Activated naive CD4-positive, alpha-beta T cell treated with anti-CD3 and anti-CD28 coated beads, Interleukin-2, amount 50 U/mL, for 72 hours (primary cell): Measurements from ENCODE around the gene MRPL34. TPM values are rescaled to one million over a fixed set of nuclear protein-coding genes. Genes with fewer than 3 reads are reported as not detected.
"Not testable (repeated sequence)": the region's sequence is repeated elsewhere in the genome, so short reads cannot be mapped to it uniquely, and the experiment has no call there.

Source experiments
- ATAC-seq, 2 donors: fragments of 150-1000 bp; cut with Tn5 transposase; 2 replicates each; pipeline ENCODE4 v1.10.0; 2021; ENCODE audit warnings: mild to moderate bottlenecking in 2 of 2, moderate library complexity in 2 of 2
- DNase-seq, 2 donors: peaks; one replicate each; pipeline ENCODE4 v3.0.0; 2021 to 2022; ENCODE audit warnings: low spot score in 2 of 2
- H3K27ac Mint-ChIP-seq, 2 donors: one replicate each; pipeline ENCODE4 v1.8.0; 2022; ENCODE audit warnings: mild to moderate bottlenecking in 2 of 2, mixed read lengths in 2 of 2
- H3K36me3 Mint-ChIP-seq, 2 donors: one replicate each; pipeline ENCODE4 v1.8.0; 2022; ENCODE audit warnings: mixed read lengths in 2 of 2
- H3K9me3 Mint-ChIP-seq, 2 donors: one replicate each; pipeline ENCODE4 v1.8.0; 2022; ENCODE audit warnings: mixed read lengths in 2 of 2
- total RNA-seq, 2 donors: library from RNA; stranded (reverse); gene quantifications; one replicate each; pipeline ENCODE4 v1.2.3, GENCODE V29; 2022

The MRPL34 gene
- total RNA-seq, 2 donors from 2014 or later, result 70.2 to 100 TPM

GRCh38 chr19:17281391-17282304 is 24.0 kb upstream of the MRPL34 start, which contains the start of gene ANKLE1:
Gene ANKLE1 (plus strand): TSS chr19:17281901. CDS start chr19:17281921, 20 bp downstream.
- H3K36me3 Mint-ChIP-seq, result no peaks in the 10 kb centered on the region
- no peaks in the 10 kb centered on the region for H3K9me3 Mint-ChIP-seq
- H3K27ac Mint-ChIP-seq, result peak within 1 kb of the TSS; percentile 57 to 68
- ATAC-seq (peak; percentile 30 to 48), DNase-seq (peak in 1 of 2 donors; percentile 56)

DNA sequence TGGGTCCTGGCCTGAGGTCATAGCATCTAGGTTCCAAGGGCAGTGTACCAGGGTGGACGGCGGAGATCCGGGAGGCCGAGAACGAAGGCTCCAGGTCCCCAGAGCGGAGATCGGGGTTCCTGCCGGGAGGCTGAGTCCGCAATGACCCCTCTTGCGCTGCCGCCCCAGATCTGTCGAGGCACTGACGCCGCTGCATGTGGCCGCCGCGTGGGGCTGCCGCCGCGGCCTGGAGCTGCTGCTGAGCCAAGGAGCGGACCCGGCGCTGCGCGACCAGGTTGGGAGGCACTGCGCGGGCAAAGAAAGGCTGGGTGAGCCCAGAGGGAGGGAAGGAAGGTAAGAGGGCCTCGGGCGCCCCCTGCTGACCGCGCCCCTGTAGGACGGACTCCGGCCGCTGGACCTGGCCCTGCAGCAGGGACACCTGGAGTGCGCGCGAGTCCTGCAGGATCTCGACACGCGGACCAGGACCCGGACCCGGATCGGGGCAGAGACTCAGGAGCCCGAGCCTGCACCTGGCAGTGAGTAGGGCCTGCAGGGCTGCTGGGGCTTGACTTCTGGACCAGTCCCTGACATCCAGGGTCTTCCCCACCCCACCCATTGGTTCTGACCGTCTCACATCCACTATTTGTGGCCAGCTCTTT is 23.1 kb upstream of the MRPL34 start:
- ATAC-seq, result peak; percentile 93
- H3K36me3 Mint-ChIP-seq, result no peaks in the 10 kb centered on the region

GRCh38 chr19:17283504-17283996 is 22.1 kb upstream of the MRPL34 start:
- no peak overlapping the region for H3K27ac Mint-ChIP-seq
- H3K9me3 Mint-ChIP-seq, result no peaks in the 10 kb centered on the region
- ATAC-seq (no peak), DNase-seq (no peak)
- no peaks in the 10 kb centered on the region for H3K36me3 Mint-ChIP-seq

More for the DNA sequence above, 23.1 kb upstream of the MRPL34 start:
- peak overlapping the region; percentile 55 to 57 for H3K27ac Mint-ChIP-seq
- H3K9me3 Mint-ChIP-seq, result no peaks in the 10 kb centered on the region
- peak; percentile 84 to 88 for DNase-seq

- Mint-ChIP-seq H3K36me3 (no peaks in the 10 kb centered on the region), H3K9me3 (no peaks in the 10 kb centered on the region), H3K27ac (no peak overlapping the region)
- no peak for DNase-seq
- no peak for ATAC-seq
These were observed 20.1 kb upstream of the MRPL34 start for GRCh38 chr19:17285415-17286135.

DNA sequence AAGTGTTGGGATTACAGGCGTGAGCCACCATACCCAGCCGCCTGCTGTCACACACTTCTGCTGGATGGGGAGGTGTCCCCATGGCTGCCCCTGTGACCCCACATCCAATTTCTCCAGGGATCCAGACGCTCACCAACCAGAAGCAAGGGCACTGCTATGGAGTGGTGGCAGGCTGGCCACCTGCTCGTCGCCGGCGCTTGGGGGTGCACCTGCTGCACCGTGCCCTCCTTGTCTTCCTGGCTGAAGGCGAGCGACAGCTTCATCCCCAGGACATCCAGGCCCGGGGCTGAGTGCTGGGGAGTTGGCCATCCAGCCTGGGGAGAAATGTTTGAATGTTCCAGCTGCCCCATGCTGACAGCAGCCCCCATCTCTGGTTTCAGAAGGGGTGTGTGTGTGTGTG is 19.4 kb upstream of the MRPL34 start:
- no peaks in the 10 kb centered on the region for H3K36me3 Mint-ChIP-seq
- ATAC-seq (no peak), DNase-seq (no peak)
- no peaks in the 10 kb centered on the region for H3K9me3 Mint-ChIP-seq
- no peak overlapping the region for H3K27ac Mint-ChIP-seq

DNA sequence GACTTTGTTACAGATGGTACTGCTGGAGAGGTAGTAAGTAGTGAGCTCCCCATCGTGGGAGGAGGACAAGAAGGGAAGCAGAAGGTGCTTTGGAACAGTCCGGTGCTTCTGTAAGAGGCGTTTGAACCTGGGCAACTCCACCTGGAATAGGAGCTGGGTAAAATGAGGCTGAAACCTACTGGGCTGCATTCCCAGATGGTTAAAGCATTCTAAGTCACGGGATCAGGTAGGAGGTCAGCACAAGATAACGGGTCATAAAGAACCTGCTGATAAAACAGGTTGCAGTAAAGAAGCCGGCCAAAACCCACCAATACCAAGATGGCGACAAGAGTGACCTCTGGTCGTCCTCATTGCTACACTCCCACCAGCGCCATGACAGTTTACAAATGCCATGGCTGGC is 18.9 kb upstream of the MRPL34 start:
- Mint-ChIP-seq H3K9me3 (no peaks in the 10 kb centered on the region), H3K27ac (no peak overlapping the region), H3K36me3 (no peaks in the 10 kb centered on the region)
- DNase-seq (no peak), ATAC-seq (no peak)

- ATAC-seq (peak in 1 of 2 donors; percentile 41), DNase-seq (peak in 1 of 2 donors; percentile 64)
- no peaks in the 10 kb centered on the region for H3K9me3 Mint-ChIP-seq
- H3K36me3 Mint-ChIP-seq, result no peaks in the 10 kb centered on the region
- no peak overlapping the region for H3K27ac Mint-ChIP-seq
These were observed 16.2 kb upstream of the MRPL34 start for GRCh38 chr19:17289489-17289888.

DNA sequence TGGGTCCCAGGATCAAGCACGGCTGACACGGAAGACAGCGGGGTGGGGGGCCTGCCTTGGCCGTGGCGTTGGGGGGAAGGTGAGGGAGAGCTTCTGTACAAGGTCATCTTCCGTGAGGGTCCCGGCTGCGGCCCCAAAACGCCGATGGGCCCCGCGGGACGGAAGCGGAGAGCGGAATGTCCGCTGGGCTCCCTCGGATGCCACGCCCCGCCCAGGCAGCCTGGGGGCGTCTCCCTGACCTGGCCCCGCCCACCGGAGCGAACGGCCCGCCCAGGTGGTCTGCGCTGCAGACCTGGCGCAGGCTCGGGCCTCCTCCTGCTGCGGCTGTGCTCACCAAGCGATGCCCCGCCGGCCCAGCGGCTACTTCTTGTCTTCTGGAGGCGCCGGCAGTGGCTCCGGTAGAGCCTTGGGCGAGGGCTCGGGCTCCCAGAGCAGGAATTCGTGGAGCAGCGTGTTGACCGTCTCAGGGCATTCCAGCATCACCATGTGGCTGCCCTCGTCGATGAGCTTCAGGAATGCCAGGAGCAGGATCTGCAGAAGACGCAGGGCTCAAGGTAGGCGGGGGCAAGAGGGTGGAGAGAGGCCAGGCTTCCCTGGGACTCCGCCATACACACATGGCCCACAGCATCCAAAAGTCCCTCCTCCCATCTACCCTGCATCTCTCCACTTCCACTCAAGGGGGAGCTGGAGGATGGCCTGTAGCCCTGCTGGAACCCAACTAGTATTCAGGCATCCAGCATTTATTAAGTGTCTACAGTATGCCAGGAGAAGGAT is 13.2 kb upstream of the MRPL34 start:
- no peaks in the 10 kb centered on the region for H3K9me3 Mint-ChIP-seq
- DNase-seq, result peak; percentile 83 to 92
- peak; percentile 93 to 97 for ATAC-seq
- H3K36me3 Mint-ChIP-seq, result no peaks in the 10 kb centered on the region
- H3K27ac Mint-ChIP-seq, result peak overlapping the region; percentile 23 to 74

- DNase-seq (no peak), ATAC-seq (no peak)
- Mint-ChIP-seq H3K27ac (no peak overlapping the region), H3K9me3 (no peaks in the 10 kb centered on the region), H3K36me3 (no peaks in the 10 kb centered on the region)
These were observed 12.1 kb upstream of the MRPL34 start for GRCh38 chr19:17293605-17294004.

GRCh38 chr19:17294051-17294891 is 11.4 kb upstream of the MRPL34 start:
- H3K27ac Mint-ChIP-seq, result no peak overlapping the region
- no peak for ATAC-seq
- H3K9me3 Mint-ChIP-seq, result no peaks in the 10 kb centered on the region
- no peaks in the 10 kb centered on the region for H3K36me3 Mint-ChIP-seq
- peak in 1 of 2 donors; percentile 80 for DNase-seq

GRCh38 chr19:17295551-17295950 is 10.1 kb upstream of the MRPL34 start:
- H3K27ac Mint-ChIP-seq, H3K9me3 Mint-ChIP-seq, ATAC-seq, DNase-seq, H3K36me3 Mint-ChIP-seq: not testable (repeated sequence)

GRCh38 chr19:17296273-17296672 is 9.4 kb upstream of the MRPL34 start:
- ATAC-seq, result peak in 1 of 2 donors; percentile 22
- no peaks in the 10 kb centered on the region for H3K9me3 Mint-ChIP-seq

GRCh38 chr19:17296976-17297375 is 8.7 kb upstream of the MRPL34 start:
- DNase-seq, result no peak
- Mint-ChIP-seq H3K9me3 (no peaks in the 10 kb centered on the region), H3K27ac (no peak overlapping the region), H3K36me3 (no peaks in the 10 kb centered on the region)
- no peak for ATAC-seq

More at GRCh38 chr19:17296273-17296672, 9.4 kb upstream of the MRPL34 start:
- Mint-ChIP-seq H3K36me3 (no peaks in the 10 kb centered on the region), H3K27ac (no peak overlapping the region)
- DNase-seq, result no peak

- Mint-ChIP-seq H3K9me3 (no peaks in the 10 kb centered on the region), H3K27ac (peak overlapping the region in 1 of 2 donors; percentile 68), H3K36me3 (peaks cover 0 to 1% of the 10 kb centered on the region in 2 donors)
- DNase-seq, result no peak
- no peak for ATAC-seq
These were observed 4.6 kb upstream of the MRPL34 start for GRCh38 chr19:17300992-17301619.
